ENCODE measurements around the gene RPAP2.
"Not testable (repeated sequence)": the region's sequence is repeated elsewhere in the genome, so short reads cannot be mapped to it uniquely, and the experiment has no call there.

GRCh38 chr1:92281411-92281810, 17.4 kb upstream of the RPAP2 start:
- not testable (repeated sequence) for TF ChIP-seq CTCF (IDR thresholded peaks at IDR 0.05; ENCODE audit: low read length); EZH2 (IDR thresholded peaks at IDR 0.05; ENCODE audit: borderline replicate concordance, low read length)
